ENCODE data around the gene CTDNEP1.

Gene CTDNEP1

DNA sequence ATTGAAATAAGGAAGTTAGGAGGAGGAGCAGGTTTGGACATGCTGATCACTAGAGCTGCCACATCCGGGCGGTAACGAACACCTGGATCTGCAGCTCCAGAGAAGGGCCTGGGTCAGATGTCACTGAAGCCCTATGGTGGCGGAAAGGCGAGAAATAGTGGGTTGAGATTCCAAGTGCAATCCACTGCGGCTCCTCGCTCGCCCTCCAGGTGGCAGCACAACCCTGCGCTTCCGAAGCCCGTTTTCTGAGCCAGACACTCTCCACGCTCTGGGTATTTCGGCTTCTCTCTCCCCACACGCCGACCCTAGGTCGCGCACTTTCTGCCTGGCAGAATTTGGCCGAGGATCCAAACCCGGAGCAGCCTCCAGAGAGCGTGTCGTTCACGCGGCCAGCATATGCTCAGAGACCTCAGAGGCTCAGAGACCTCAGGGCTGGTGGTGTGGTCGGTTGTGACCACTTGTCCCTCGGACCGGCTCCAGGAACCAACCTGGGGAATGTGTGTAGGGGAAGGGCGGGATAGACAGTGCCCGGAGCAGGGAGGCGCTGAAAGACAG lies 29.1 kb upstream of the CTDNEP1 start:
- DNase-seq (ENCODE audit: low read depth in 2 of 2) = peak; percentile 69 to 75

- DNase-seq (ENCODE audit: low read depth in 2 of 2) = no peak
Measured at GRCh38 chr17:7279448-7279847, 27.9 kb upstream of the CTDNEP1 start.

GRCh38 chr17:7266784-7267183 lies 15.2 kb upstream of the CTDNEP1 start:
- DNase-seq (ENCODE audit: low read depth in 2 of 2) = no peak

GRCh38 chr17:7263801-7264078 lies 12.2 kb upstream of the CTDNEP1 start:
- DNase-seq (ENCODE audit: low read depth in 2 of 2) = no peak

GRCh38 chr17:7262935-7263800 lies 11.6 kb upstream of the CTDNEP1 start:
- DNase-seq (ENCODE audit: low read depth in 2 of 2) = no peak

DNA sequence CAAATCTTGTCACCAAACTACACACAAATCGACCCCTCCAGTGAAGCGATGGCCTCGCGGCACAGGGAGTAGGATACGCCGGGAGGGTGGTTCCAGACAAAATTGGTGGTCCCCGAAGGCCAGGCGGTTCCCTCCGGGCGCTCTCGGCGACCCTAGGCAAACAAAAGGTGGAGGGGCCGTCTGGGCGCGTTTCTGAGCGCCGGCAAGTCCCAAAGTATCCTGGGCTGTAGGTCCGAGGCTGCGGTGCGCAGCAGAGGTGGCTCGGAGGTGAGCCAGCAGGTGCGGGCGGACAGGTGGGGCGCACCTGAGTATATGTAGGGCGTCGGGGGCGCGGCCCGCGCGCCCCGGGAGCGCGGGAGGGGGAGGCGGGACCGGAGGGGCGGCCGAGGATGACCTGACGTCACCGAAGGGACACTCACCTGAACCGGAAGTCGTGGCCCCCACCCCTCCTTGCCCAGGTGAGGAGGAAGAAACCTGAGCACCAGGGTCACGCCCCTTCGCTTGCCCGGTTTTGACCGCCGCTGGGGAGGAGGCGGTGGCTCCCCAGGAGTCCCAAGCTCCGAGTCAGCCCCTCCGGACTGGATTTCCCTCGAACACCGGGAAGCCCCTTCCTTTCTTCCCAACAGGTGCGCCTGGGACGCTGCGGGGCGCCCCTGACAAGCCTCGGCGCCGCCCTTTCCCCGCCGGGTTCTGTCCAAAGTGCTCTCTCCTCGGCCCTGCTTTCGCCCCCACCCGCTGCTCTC lies 10.8 kb upstream of the CTDNEP1 start, which contains the start of gene CLDN7:
TSS of gene CLDN7 (minus strand) at position 287 of the 743 bp plus-strand sequence. CDS start 435 bp downstream, outside the sequence.
- DNase-seq (ENCODE audit: low read depth in 2 of 2) = no peak

DNA sequence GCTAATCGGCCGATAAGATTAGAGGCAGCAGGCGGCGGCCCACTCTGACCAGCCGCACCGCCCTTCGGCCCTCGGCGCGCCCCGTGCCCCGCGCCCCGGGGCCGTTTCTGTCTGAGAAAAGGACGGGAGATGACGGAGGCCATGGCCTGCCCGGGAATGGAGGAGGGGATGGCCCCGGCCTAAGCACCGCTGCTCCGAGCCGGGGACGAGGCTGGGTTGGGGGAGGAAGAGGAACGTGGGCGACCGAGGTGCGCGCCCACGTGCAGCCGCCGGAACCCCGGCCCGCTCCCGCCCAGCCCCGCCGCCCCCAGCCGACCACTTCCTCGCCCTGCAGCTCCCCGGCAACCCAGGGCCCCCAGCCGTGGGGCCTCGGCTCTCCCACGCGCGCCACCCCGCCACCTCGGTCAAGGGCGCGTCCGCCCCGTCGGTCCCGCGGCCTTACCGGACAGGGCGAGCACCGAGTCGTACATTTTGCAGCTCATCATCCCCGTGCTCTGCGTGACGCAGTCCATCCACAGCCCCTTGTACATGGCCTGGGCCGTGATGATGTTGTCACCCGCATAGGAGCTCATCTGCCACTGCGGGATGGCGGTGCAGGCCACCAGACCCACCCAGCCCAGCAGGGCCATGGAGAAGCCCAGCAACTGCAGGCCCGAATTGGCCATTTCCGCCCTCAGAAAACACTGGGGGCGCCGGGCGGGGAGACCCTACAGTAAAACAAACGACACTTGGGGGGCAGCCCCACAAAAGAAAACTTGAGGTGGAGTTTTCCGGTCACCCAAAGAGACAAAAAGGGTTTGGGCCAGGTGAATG lies 10.1 kb upstream of the CTDNEP1 start:
- no peak for DNase-seq (ENCODE audit: low read depth in 2 of 2)

- no peak for DNase-seq (ENCODE audit: low read depth in 2 of 2)
Measured at GRCh38 chr17:7260651-7261378, 9.3 kb upstream of the CTDNEP1 start.

- no peak for DNase-seq (ENCODE audit: low read depth in 2 of 2)
Measured at GRCh38 chr17:7260151-7260550, 8.6 kb upstream of the CTDNEP1 start.

GRCh38 chr17:7259555-7259889 lies 8.0 kb upstream of the CTDNEP1 start:
- DNase-seq (ENCODE audit: low read depth in 2 of 2) = no peak

DNA sequence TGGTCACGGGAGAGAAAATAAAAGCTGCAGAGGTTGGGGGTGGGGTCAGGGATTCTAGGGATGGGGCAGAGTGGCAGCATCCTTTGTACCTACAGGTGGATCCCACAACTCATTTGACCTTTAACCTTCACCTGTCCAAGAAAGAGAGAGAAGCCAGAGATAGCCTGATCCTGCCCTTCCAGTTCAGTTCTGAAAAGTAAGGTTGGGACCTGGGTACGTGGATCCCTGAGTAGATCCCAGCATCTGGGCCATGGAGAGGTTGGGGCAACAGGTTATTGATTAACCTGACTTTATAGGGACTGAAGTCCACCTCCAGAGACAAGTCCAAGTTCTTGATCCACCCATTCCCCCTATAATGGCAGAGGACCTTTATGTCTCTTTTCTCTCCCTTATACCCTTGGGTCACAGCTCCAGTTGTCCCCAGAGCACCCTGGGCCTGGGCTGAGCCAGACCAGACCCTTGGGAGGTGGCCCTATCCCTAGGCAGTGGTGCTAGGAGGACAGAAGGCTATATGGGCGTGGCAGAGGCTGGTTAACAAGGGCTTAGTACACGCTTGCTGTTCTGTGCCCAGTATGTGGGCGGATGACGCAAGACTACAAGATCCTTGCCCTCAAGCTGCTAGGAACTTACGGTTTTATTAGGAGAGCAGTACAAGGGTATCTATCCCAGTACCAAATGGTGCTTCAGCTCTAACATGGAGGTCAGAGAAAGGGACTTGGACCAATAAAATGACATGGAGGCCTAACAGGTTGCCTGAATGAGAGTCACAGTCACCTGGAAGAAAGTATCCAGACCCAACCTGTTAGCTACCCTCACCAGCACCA lies 7.4 kb upstream of the CTDNEP1 start:
- DNase-seq (ENCODE audit: low read depth in 2 of 2) = no peak

- no peak for DNase-seq (ENCODE audit: low read depth in 2 of 2)
Measured at GRCh38 chr17:7256766-7257456, 5.4 kb upstream of the CTDNEP1 start.

DNA sequence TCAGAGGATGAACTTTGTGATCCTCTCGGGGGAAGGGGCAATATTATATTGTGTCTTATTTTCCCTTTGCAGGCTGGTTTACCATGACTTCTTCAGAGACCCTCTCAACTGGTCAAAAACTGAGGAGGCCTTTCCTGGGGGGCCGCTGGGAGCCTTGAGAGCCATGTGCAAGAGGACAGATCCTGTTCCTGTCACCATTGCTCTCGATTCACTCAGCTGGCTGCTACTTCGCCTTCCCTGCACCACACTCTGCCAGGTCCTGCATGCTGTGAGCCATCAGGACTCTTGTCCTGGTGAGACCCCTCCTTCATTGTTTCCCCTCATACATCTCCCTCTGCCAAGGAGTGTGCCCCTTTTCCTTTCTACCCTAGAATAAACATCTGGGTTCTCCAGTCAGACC lies 3.0 kb upstream of the CTDNEP1 start:
- DNase-seq (ENCODE audit: low read depth in 2 of 2) = no peak

- no peak for DNase-seq (ENCODE audit: low read depth in 2 of 2)
Measured at GRCh38 chr17:7253082-7253481, 1.5 kb upstream of the CTDNEP1 start.

GRCh38 chr17:7252176-7253043 lies 876 bp upstream of the CTDNEP1 start, which contains the start of gene ELP5:
TSS of gene ELP5 (plus strand) at chr17:7252215. CDS start at chr17:7252551, 336 bp downstream.
- peak; percentile 72 to 99 for DNase-seq (ENCODE audit: low read depth in 2 of 2)

GRCh38 chr17:7250695-7251627 lies 573 bp downstream of the CTDNEP1 start:
- DNase-seq (ENCODE audit: low read depth in 2 of 2) = no peak

GRCh38 chr17:7249830-7250229 lies 1.7 kb downstream of the CTDNEP1 start:
- DNase-seq (ENCODE audit: low read depth in 2 of 2) = no peak

- no peak for DNase-seq (ENCODE audit: low read depth in 2 of 2)
Measured at GRCh38 chr17:7249214-7249613, 2.3 kb downstream of the CTDNEP1 start.

All from stimulated activated CD8-positive, alpha-beta memory T cell treated with anti-CD3 and anti-CD28 coated beads, Interleukin-2, amount 100 ng/mL, for 1 hour (primary cell).